ENCODE measurements around the gene HSPA12A.
"Not testable (repeated sequence)": the region's sequence is repeated elsewhere in the genome, so short reads cannot be mapped to it uniquely, and the experiment has no call there.

The HSPA12A gene

DNA sequence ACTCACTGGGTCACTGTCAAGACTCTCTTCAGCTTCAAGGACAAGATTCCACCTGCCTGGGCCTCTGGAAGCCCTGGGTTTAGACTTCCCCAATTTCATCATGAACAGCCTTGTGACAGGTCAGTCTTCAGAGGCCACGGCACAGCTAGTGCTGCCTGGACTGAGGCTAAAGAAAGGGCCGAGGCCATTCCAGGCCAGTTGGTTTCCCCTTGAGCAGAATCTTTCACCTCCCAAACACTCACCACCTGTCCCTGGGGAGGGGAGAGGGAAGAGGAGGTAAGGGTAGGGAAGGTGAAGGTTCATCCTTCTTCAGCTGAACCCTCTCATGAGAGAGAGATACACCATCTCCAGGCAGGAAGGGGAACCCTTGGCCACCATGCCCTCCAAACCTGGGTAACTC lies 24.3 kb downstream of the HSPA12A start:
- DNase-seq (ENCODE audit: low read depth in 2 of 3, low spot score in 2 of 3): no peak

DNA sequence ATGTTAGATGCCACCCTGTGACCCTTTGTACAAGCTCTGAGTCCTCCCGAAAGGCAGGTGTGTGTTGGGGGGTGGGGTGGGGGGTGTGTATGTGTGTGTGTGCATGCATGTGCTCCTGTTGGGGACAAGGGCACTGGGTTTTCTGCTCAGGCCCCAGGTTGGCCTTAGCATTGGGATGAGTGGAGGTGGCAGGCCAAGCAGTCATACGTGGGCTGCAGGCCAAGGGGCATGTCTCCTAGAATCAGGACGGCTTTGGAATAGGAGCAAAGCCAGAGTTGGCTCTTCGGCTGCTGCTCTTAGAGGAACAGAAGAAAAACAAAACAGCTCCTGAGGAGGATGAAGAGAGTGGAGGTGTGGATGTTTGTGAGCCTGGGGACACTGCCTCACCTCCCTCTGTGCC lies 26.0 kb downstream of the HSPA12A start:
- no peak for DNase-seq (ENCODE audit: low read depth in 2 of 3, low spot score in 2 of 3)

DNA sequence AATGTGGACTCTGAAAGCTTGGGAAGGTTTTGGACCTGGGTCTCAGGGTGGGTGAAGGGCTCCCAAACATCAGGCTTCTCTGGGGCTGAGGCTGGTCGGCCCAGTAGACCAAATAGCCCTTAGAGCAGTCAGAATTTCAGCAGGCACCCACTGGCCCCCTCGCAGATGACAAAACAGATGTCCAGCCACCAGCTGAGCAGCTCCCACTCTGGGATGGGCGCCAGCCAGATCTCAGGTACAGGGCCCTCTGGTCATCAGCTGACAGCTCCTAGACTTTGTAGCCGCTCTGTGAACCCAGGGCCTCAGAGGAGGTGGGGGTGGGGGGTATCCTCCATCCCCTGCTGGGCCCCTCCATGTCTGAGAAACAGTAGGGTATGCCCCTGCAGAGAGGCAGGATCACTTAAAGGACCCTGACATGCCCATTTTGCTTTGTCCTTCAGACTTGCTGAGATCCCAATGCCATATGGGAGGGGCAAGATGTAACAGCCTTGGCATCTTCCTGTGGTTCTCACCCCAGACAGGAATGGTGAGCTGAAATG lies 26.5 kb downstream of the HSPA12A start:
- no peak for DNase-seq (ENCODE audit: low read depth in 2 of 3, low spot score in 2 of 3)

DNA sequence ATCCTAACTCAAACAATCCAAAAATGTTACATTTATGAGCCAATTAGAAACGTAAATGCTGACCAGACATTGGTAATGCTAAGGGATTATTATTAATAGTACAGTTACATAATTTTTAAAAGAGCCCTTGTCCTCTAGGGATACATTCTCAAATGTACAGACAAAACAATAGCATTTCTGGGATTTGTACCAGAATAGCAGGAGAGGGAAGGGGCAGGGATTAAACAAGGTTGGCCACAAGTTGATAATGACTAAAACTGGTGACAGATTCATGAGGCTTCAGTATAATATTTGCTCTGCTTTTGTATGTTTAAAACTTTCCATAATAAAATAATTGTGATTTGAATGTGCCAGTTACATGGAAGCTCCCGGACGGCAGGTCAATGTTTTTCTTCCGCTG lies 27.0 kb downstream of the HSPA12A start:
- DNase-seq (ENCODE audit: low read depth in 2 of 3, low spot score in 2 of 3): no peak

DNA sequence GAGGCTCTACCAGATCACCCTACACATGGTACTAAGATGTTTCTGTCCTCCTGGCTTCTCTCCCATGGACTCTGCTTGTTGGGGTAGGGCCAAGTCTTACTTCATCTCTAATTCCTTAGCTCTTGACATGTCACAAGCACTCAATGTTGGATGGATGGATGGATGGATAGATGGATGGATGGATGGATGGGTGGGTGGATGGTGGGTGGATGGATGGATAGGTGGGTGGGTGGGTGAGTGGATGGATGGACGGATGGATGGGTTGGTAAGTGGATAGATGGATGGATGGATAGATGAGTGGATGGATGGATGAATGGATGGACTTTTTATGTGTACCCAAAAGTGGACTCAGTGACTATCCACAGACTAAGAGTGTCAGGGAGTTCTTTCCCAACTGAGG lies 28.5 kb downstream of the HSPA12A start:
- no peak for DNase-seq (ENCODE audit: low read depth in 2 of 3, low spot score in 2 of 3)

DNA sequence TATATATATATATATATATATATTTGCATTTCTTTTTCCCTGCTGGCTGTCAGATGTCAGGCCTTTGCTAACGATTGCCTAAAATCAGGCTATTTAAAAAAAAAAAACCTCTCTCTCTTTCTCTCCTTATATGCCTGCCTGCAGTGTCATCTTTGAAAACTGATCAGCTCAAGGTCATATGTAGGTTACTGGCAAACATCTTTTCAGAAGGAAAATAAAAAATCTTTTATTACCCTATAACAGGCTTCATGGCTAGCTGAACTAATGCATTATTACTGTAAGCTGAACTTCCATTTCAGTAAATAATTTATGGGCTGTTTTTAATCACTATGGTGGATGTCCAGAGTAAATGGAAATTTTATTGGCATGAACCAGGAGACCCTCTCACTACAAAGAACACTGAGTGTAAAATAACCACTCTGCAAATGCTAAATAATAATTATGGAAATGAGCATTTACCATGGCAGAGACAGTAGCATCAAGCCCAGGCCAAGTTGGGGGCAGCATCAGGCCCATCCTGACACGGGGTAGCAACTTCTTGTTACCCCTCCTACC lies 29.3 kb downstream of the HSPA12A start:
- no peak for DNase-seq (ENCODE audit: low read depth in 2 of 3, low spot score in 2 of 3)

DNA sequence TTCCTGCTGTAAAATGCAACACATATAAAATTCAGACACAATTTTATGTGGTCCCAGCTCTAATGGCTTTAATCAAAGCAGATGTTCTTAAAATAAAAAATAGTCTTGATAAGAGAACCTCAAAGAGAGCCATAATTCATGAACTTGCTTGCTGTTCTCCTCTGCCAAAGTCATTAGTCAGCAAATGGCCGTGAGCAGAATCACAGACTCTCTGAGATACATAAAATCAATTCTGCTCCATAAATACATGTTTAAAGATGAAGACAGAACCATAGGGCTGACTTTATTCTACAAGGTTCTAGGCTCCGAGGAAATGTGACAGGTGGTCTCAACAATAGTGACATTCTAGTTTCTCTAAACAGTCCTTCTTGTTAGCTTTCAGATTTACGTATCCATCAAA lies 29.8 kb downstream of the HSPA12A start:
- no peak for DNase-seq (ENCODE audit: low read depth in 2 of 3, low spot score in 2 of 3)

DNA sequence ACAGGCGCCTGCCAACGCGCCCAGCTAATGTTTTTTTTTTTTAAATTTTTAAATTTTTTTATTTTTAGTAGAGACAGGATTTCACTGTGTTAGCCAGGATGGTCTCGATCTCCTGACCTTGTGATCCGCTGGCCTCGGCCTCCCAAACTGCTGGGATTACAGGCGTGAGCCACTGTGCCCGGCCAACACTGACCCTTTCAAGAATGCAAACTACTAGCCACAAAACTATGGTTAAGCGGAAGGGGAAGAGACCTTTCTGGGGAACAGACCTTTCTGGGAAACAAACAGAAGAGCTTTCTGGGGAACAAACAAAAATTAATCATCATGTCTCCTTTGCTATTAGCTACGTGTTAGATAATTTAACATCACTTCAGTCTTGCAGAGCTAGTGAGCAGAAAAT lies 30.6 kb downstream of the HSPA12A start:
- not testable (repeated sequence) for DNase-seq (ENCODE audit: low read depth in 2 of 3, low spot score in 2 of 3)

DNA sequence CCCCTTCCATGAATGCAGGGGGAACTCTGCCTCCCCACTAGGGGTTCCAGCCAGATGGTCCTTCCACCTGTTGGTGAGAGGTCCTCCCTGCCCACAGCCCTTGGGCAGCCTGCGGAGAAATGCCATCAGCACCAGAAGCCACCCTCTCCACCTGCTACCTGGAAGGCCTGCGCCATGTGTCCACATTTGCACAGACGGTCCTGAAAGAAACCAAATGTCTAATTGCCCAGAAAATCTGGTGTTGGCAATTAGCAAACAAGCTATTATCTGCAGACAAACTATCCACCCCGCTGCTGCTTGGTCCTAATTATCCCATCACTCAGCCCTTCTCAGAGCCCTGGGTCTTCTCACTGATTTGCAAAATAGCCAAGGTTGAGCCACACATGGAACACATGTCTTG lies 32.3 kb downstream of the HSPA12A start:
- no peak for DNase-seq (ENCODE audit: low read depth in 2 of 3, low spot score in 2 of 3)

DNA sequence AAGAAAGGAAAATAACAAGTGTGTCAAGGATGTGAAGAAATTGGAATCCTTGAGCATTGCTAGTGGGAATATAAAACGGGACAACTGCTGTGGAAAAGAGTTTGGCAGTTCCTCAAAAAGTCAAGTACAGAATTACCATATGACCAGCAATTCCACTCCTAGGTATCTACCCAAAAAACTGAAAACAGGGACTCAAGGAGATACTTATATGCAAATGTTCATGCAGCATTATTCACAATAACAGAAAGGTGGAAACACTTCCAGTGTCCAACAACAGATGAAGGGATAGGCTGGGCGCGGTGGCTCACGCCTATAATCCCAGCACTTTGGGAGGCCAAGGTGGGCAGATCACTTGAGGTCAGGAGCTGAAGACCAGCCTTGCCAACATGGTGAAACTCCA lies 33.5 kb downstream of the HSPA12A start:
- no peak for DNase-seq (ENCODE audit: low read depth in 2 of 3, low spot score in 2 of 3)

DNA sequence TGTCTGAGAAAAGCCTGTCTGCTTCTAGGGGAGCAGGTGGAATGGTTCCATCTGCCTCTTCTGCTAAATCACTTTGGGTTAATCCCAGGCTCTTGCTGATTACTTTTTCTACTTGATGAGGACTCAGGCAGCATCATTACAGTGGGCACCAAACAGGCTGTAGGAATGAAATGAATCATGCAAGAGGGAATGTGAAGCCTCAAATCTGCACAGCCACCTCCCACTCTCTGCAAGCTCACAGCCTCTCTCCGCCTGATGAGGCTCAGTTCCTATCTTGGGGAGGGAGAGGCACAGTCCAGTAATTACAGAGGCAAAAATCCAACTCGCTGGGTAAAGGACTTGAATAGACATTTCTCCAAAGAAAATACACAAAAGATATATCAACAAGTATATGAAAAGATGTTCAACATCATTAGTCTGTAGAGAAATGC lies 34.0 kb downstream of the HSPA12A start:
- DNase-seq (ENCODE audit: low read depth in 2 of 3, low spot score in 2 of 3): no peak

DNA sequence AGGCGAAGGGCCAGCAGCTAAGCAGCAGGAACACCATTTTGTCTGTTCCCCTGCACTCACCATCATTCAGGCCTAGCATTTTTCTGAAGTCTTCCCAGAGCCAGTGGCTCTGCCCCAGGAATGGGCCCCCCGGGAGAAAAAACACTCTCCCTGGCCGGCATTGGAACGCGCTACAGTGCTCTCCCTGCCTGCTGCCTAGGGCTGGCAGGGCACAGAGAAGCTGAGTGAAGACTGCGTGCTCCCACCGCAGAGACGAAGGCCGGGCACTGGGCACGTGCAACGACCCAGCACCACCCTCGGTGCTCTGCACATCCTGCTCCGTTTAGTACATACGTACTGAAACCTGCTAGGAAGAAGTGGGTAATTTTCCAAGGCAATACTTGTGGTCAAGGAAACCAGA lies 34.4 kb downstream of the HSPA12A start:
- DNase-seq (ENCODE audit: low read depth in 2 of 3, low spot score in 2 of 3): no peak

DNA sequence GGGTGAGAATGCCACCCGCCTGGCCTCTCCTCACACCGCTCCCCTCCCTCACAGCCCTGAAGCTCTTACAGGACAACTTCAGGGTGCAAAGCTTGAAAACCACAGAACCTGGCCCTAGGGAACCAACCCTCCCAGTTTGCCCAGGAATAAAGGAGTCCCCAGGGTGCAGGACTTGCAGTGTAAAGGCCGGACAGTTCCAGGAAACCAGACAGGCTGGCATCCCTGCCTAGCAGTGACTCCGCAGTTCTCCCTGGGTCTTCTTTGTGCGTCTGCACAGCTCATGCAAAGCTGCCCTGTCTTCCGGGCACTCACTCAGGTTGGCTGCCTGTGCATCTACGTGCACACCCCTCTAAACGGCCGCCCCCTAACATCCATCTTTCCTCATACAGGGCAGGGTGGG lies 36.1 kb downstream of the HSPA12A start:
- DNase-seq (ENCODE audit: low read depth in 2 of 3, low spot score in 2 of 3): no peak

DNA sequence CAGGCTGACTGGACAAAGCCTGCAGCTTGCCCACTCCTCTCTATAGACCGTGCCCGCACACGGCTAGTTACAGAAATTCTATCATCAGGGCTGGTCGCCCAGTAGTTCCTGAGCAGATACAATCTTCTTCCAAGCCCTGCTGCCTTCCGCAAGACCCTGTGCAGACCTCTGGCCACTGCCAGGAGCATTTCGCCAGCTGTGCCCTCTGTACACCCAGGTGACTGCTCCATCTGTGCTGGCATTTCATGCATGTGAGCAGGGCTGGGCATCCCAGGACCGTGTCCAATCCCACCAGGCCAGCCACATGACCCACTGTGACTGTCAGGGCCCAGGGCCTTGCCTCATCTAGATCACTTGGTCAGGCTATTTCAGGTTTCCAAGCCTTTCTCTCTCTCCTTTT lies 36.9 kb downstream of the HSPA12A start:
- DNase-seq (ENCODE audit: low read depth in 2 of 3, low spot score in 2 of 3): no peak

DNA sequence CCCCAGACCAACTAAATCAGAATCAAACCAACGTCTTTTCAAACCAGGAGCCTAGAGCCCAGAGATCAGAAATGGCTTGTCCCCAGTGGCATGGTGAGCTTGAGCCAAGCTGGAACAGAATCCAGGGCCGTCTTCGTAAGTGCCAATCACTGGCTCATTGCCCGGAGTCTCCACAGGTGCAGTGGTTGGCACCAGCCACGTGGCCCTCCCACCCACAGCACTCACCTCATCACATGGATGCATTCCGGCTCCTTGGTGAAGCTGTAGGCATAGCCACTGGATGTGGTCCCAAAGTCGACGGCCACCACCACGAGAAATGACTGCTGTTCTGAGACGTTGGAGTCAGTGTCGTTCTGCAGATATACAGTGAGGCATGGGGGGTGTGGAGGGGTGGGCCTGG lies 37.4 kb downstream of the HSPA12A start:
- no peak for DNase-seq (ENCODE audit: low read depth in 2 of 3, low spot score in 2 of 3)

DNA sequence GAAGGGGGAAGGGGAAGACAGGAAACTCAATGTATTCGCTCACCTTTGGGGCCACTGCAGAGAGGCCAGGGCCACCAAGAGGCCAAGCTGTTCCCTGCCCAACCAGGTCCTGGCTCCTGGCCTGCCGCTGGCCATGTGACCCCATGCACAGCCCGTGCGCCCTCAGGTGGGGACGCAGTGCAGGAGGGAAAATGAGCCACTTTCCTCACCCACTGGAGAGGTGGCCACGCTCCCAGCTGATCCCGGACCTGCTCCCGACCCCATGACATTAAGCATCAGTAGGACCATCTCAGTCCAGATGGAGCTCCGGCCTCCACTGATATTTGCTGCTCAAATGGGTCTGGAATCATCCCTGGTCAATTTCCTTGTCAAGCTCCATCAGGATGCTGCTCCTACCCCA lies 40.2 kb downstream of the HSPA12A start:
- no peak for DNase-seq (ENCODE audit: low read depth in 2 of 3, low spot score in 2 of 3)

DNA sequence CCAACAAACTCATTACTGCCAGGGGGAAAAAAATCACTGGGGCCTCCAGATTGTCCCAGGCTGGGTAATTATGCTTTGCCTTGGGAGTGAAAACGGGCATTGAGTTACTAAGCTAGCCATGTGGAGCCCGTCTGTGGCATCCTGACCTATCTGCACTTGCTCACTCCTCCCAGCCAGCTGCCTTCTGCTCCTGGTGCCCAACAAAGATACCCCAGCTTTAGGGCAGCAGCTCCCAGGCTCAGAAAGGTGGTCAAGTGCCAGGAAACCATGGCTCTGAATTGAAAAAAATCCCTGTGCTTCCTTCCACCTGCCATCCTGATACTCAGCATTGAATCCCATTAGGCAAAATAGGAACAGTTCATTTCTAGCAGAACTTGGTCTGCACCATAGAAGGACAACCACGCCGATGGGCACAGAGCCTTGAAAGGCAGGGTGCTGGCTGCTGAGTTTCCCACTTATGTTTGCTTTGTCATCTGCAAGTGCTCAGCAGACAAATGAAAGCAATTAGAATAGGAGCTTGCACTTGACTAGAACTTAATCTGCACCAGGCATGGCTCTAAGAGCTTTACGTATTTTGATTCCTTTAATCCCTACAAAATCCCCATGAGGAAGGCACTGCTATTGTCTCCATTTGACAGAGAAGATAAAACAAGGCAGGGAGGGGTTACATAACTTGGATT lies 42.8 kb downstream of the HSPA12A start:
- no peak for DNase-seq (ENCODE audit: low read depth in 2 of 3, low spot score in 2 of 3)

DNA sequence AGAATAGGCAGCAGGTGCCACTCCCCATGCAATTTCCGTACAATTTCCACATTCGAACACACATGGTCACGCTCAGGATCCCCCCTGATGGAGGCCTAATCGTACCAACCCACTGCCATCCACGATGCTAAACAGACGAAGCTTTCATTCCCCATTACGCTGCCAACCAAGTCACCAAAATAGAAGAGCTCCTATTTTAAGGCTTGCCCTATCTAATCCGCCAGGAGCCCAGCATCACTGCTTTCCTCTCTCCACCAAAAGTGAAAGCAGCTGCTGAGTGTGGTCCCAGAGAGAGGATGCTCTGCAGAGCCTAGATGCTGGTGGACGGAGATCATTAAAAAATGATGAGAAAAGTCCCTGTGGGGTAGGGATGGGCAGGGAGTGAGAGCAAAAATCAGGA lies 43.3 kb downstream of the HSPA12A start:
- no peak for DNase-seq (ENCODE audit: low read depth in 2 of 3, low spot score in 2 of 3)

DNA sequence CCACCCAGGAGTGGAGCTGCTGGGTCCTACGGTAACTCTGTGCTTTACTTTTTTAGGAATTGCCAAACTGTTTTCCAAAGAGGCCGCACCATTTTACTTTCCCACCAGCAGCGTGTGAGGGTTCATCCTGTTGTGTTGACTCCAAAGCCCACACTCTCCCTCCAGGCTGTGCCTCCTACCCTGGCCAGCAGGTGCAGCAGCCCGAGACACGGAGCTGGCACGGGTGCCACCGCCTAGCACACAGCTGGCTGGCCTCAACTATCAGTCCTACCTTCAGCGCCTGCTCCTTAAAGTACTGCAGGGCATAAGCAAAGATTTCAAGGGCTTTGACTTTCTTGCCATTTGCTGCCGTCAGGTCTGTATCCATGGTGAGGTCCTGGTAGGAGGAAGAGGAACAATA lies 44.0 kb downstream of the HSPA12A start:
- no peak for DNase-seq (ENCODE audit: low read depth in 2 of 3, low spot score in 2 of 3)

DNA sequence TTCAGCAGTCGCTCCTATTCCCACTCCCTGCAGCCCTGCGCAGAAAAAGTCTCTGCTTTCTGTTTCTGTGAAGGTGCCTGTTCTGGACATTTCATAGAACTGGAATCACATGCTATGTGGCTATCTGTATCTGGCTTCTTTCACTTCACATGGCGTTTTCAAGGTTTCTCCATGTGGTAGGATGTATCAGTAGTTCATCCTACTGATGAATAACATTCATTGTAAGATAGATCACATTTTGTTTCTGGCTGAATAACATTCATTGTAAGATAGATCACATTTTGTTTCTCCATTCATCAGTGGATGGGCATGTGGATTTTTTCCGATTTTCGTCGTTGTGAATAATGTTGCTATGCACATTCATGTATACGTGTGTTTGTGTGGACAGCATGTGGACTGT lies 44.5 kb downstream of the HSPA12A start:
- DNase-seq (ENCODE audit: low read depth in 2 of 3, low spot score in 2 of 3): no peak

DNA sequence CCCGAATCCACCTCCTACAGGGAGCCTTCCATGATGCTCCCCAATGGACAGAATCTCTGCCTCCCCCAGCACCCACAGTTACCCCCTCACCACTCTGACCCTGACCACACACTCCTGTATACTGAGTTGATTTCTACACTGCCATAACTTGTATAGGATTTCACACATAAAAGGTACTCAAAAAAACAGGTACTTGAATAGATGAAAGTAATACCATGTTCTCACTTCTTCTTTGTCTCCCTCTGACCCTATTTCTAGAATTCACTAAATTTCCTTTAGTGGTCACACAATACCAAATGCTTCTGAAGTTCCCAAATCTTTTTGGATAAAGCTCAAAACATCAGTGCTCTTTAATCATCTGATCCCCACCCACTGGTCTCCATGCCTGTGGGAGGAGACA lies 45.4 kb downstream of the HSPA12A start:
- DNase-seq (ENCODE audit: low read depth in 2 of 3, low spot score in 2 of 3): no peak

DNA sequence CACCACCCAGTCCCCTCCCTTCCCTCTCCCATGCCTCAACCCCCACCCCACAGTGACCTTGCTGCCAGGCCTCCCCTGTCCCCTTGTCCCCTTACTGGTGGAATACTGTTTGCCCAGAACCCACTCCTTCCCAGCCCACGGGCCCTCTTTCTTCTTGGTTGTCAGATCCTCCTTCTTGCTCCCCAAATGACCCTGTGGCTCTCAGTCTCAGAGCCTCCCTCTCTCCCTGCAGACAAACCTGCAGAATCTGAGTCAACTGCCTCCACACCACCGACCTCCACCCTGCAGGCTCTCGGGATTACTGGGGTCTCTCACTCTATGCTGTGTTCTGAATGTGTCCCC lies 47.5 kb downstream of the HSPA12A start:
- DNase-seq (ENCODE audit: low read depth in 2 of 3, low spot score in 2 of 3): no peak

DNA sequence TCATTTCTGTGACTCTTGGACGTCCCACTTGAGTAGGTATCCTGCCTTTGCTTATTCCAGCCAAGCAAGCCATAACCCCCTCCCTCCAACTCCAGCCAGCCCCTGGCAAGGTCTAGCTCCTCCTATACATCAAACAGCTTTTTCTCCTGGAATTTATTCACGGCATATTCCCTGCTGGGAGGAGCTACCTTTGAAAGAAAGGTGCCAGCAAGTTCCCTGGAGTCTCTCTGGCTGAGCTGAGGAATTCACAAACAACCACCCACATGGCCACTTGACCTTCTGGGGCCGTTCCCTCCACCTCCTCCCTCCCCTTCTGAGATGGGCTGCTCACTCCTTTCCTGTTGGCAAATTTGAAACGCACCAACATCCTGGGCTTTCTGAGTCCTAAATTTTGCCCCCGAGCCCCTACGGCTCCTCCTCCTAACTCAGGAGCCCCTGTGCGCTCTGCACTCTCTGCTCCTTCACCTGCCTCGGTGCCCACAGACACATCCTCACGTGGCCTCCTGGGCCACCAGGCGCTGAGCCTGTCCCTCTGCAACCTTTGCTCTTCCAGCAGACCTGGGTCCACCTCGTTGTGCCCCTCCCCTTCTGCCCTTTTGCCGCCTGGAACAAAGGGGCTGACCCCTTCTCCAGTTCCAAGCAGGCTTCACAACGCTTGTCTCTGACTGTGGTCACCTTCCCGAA lies 48.0 kb downstream of the HSPA12A start:
- no peak for DNase-seq (ENCODE audit: low read depth in 2 of 3, low spot score in 2 of 3)

All from activated CD8-positive, alpha-beta memory T cell treated with anti-CD3 and anti-CD28 coated beads for 48 hours (primary cell).